HepG2 (cell line): ENCODE results near the gene STAP2. TPM values are rescaled to one million over a fixed set of nuclear protein-coding genes. Genes with fewer than 3 reads are reported as not detected.

ENCODE experiments used
- ARHGAP35 ChIP-seq: sonication (generic); formaldehyde crosslinking; IDR thresholded peaks from 2 replicates; pipeline ENCODE4 v1.9.0; 2022; ENCODE audit warnings: mild to moderate bottlenecking, inconsistent platforms, moderate library complexity, missing genetic modification reagents, borderline replicate concordance
- CBFB ChIP-seq: sonication (generic); formaldehyde crosslinking; IDR thresholded peaks from 2 replicates; pipeline ENCODE4 v1.4.0; 2020; ENCODE audit warnings: missing genetic modification reagents
- FLYWCH1 ChIP-seq: sonication (generic); formaldehyde crosslinking; IDR thresholded peaks from 2 replicates; pipeline ENCODE4 v1.8.1; 2023; ENCODE audit warnings: mild to moderate bottlenecking, missing genetic modification reagents
- GLMP ChIP-seq: sonication (generic); formaldehyde crosslinking; IDR thresholded peaks from 2 replicates; pipeline ENCODE4 v1.9.0; 2021; ENCODE audit warnings: missing genetic modification reagents, mild to moderate bottlenecking, borderline replicate concordance
- KLF13 ChIP-seq: sonication (generic); formaldehyde crosslinking; IDR thresholded peaks from 2 replicates; pipeline ENCODE4 v1.4.0; 2020; ENCODE audit warnings: mild to moderate bottlenecking, missing genetic modification reagents
- MYNN ChIP-seq: sonication (generic); formaldehyde crosslinking; IDR thresholded peaks from 2 replicates; pipeline ENCODE4 v1.4.0; 2020; ENCODE audit warnings: mild to moderate bottlenecking, low read depth, missing genetic modification reagents
- PCBP1 ChIP-seq: fragments of 200-400 bp; formaldehyde crosslinking; IDR thresholded peaks from 2 replicates; pipeline ENCODE4 v1.6.1; 2017; ENCODE audit warnings: mild to moderate bottlenecking, low read depth, low read length, borderline replicate concordance
- PRDM10 ChIP-seq: sonication (generic); formaldehyde crosslinking; IDR thresholded peaks from 2 replicates; pipeline ENCODE4 v1.4.0; 2020; ENCODE audit warnings: low read depth, missing genetic modification reagents
- ZFP91 ChIP-seq: sonication (generic); formaldehyde crosslinking; IDR thresholded peaks from 2 replicates; pipeline ENCODE4 v1.9.0; 2022; ENCODE audit warnings: missing genetic modification reagents, mild to moderate bottlenecking, borderline replicate concordance
- ZNF407 ChIP-seq: sonication (generic); formaldehyde crosslinking; IDR thresholded peaks from one replicate; pipeline ENCODE4 v1.5.1; 2020; ENCODE audit warnings: mild to moderate bottlenecking, missing genetic modification reagents; ENCODE audit errors: not compliant biosample characterization
- ZNF773 ChIP-seq: sonication (generic); formaldehyde crosslinking; IDR thresholded peaks from 2 replicates; pipeline ENCODE4 v1.4.0; 2020; ENCODE audit warnings: missing genetic modification reagents, borderline replicate concordance
- ZSCAN29 ChIP-seq: sonication (generic); formaldehyde crosslinking; conservative IDR thresholded peaks from 2 replicates; pipeline ENCODE4 v1.4.0; 2020; ENCODE audit warnings: mild to moderate bottlenecking, missing genetic modification reagents
- polyA plus RNA-seq, 8 experiments: library from polyadenylated mRNA; depleted of rRNA in 3 of 8; stranded (reverse) in 7 of 8; unstranded in 1 of 8; fragments of >200 nt; fragmentation: Illumina TruSeq in 4 of 8; extraction: Trizol in 4 of 8; gene quantifications; 2 replicates each; pipeline versions ENCODE4 v1.2.1 to v1.2.3, GENCODE V29; 2011 to 2016; ENCODE audit warnings: low read depth in 4 of 8, missing spikeins in 1 of 8, mixed read lengths in 1 of 8; ENCODE audit not compliant: insufficient read depth in 1 of 8
- total RNA-seq, 5 experiments: library from RNA; depleted of rRNA; stranded (reverse); fragments of >200 nt; fragmentation: Illumina TruSeq; extraction: Trizol; gene quantifications; 2 replicates each; pipeline ENCODE4 v1.2.3, GENCODE V29; 2016; ENCODE audit warnings: low read depth in 1 of 5

Gene STAP2
- total and polyA plus RNA-seq, 2 of the 13 experiments (the other 11 are each of a cell fraction or from before 2014, with no cell fraction given) = 39.0 to 43.7 TPM

- no peak for TF ChIP-seq PRDM10 (CRISPR knock-in tag)
- TF ChIP-seq PCBP1 = no peak
- TF ChIP-seq ZSCAN29 (CRISPR knock-in tag) = no peak
- TF ChIP-seq MYNN = no peak
- TF ChIP-seq ZFP91 = peak; percentile 13; the same call in 1 of the 2 replicates
- no peak for TF ChIP-seq KLF13 (CRISPR knock-in tag)
- no peak for TF ChIP-seq ZNF407
- no peak for TF ChIP-seq GLMP (CRISPR knock-in tag)
- TF ChIP-seq FLYWCH1 (CRISPR knock-in tag) = no peak
- TF ChIP-seq ZNF773 (CRISPR knock-in tag) = no peak
- no peak for TF ChIP-seq CBFB
- no peak for TF ChIP-seq ARHGAP35 (CRISPR knock-in tag)
Measured at GRCh38 chr19:4385291-4386040, 46.8 kb upstream of the STAP2 start (continued).
